Esophagus (tissue), 2 donors: ENCODE results near the gene ACOT2. TPM values are rescaled to one million over a fixed set of nuclear protein-coding genes. Genes with fewer than 3 reads are reported as not detected.

Experiments used
- H3K27ac ChIP-seq, 2 donors: one replicate each; pipeline ENCODE4 v1.5.1; 2013; ENCODE audit warnings: low read depth in 2 of 2, mild to moderate bottlenecking in 2 of 2, inconsistent platforms in 1 of 2, low read length in 1 of 2, moderate library complexity in 1 of 2
- H3K27me3 ChIP-seq, 2 donors: one replicate each; pipeline ENCODE4 v1.6.1; 2013; ENCODE audit warnings: low read length in 2 of 2, control low read depth in 1 of 2, mild to moderate bottlenecking in 1 of 2; ENCODE audit not compliant: insufficient read depth in 2 of 2, control insufficient read depth in 1 of 2
- H3K36me3 ChIP-seq, 2 donors: one replicate each; pipeline ENCODE4 v1.6.1; 2013; ENCODE audit warnings: low read length in 1 of 2; ENCODE audit not compliant: control insufficient read depth in 2 of 2, insufficient read depth in 2 of 2
- H3K4me1 ChIP-seq, 2 donors: one replicate each; pipeline ENCODE4 v1.6.1; 2013; ENCODE audit warnings: low read length in 1 of 2; ENCODE audit not compliant: control insufficient read depth in 2 of 2, insufficient read depth in 2 of 2
- H3K4me3 ChIP-seq, 2 donors: one replicate each; pipeline ENCODE4 v1.5.1; 2013; ENCODE audit warnings: low read length in 2 of 2, mild to moderate bottlenecking in 2 of 2, low read depth in 1 of 2, moderate library complexity in 1 of 2
- H3K9me3 ChIP-seq, 2 donors: one replicate each; pipeline ENCODE4 v1.6.1; 2013; ENCODE audit warnings: mild to moderate bottlenecking in 2 of 2, low read depth in 1 of 2, low read length in 1 of 2, moderate library complexity in 1 of 2; ENCODE audit not compliant: control insufficient read depth in 2 of 2, insufficient read depth in 1 of 2
- WGBS, 2 donors: extraction: QIAGEN DNeasy Blood & Tissue Kit; methylation state at CpG; one replicate each; pipeline ENCODE4 v1.1.7; 2013; 5-methylcytosine and 5-hydroxymethylcytosine counted together
- polyA plus RNA-seq, 2 donors: library from polyadenylated mRNA; stranded (reverse); fragments of 200-250 nt; gene quantifications; one replicate each; pipeline ENCODE4 v1.2.3, GENCODE V29; 2013
- donor health status: healthy with polysubstance abuse.
- donor health status: Bipolar disorder and iron deficiency.

Gene ACOT2
- polyA plus RNA-seq, 2 donors, result 9.7 to 19.1 TPM

DNA sequence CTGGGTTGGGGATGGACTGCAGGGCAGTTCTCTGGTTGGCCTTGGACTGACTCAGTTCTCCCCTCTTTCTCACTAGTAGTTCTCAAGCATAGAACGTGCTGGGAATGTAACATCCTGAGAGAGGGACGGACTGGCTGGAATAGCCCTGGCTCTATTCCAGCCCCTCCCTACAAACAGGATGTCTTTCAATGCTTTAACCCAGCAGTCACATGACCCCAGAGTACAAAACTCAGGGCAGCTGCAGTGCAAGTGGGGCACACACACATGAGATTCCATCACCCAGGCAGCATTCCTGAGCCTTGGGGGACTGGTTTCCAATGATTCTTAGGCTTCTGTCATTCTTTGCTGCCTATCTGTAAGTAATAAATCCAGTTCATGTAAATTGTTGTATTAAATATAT, 41.7 kb downstream of the ACOT2 start:
- H3K9me3 ChIP-seq, result no peaks in the 10 kb centered on the region
- no peaks in the 10 kb centered on the region for H3K36me3 ChIP-seq
- no peak overlapping the region for H3K27ac ChIP-seq
- H3K27me3 ChIP-seq, result no peaks in the 10 kb centered on the region
- WGBS, 2 donors, result 43 to 46% methylated on average over 2 of the region's 2 CpGs
- no peak overlapping the region for H3K4me3 ChIP-seq
- no peaks in the 10 kb centered on the region for H3K4me1 ChIP-seq

DNA sequence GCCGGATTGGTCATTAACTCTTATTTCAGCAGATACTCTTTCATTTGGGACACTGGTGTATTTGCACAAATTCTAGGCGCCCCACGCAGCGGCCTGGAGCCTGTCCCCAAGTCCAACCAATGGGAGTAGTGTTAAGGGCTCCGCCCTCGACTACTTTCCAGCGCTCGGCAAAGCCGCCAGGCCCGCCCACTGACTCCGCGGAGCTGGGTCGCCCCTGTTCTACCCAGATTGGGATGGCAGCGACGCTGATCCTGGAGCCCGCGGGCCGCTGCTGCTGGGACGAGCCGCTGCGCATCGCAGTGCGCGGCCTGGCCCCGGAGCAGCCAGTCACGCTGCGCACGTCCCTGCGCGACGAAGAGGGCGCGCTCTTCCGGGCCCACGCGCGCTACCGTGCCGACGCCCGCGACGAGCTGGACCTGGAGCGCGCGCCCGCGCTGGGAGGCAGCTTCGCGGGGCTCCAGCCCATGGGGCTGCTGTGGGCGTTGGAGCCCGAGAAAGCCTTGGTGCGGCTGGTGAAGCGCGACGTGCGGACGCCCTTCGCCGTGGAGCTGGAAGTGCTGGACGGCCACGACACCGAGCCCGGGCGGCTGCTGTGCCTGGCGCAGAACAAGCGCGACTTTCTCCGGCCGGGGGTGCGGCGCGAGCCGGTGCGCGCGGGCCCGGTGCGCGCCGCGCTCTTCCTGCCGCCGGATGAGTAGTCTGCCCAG, 43.5 kb downstream of the ACOT2 start, which contains the start of gene ACOT6:
Gene ACOT6, plus strand, starts transcription at position 179 of the 707 bp plus-strand sequence. Its CDS starts 55 bp downstream, at position 234.
- Histone ChIP-seq H3K4me1 (no peaks in the 10 kb centered on the region), H3K36me3 (no peaks in the 10 kb centered on the region)
- WGBS, 2 donors, result 0% methylated on average over 83 to 84 of the region's 84 CpGs

DNA sequence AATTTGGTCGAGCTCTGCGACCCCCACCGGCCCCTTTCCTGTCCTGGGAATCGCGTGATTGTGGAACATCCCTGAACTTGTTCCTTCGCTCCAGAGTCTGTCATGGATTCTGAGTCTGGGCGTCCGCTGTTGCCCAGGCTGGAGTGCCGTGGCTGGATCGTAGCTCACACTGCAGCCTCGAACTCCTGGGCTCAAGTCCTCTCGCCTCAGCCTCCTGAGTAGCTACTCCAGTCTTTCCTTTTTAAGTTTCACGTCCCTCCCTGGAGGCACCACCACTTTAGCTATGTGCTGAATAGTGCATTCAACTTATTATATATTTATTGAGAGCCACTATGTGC, 44.0 kb downstream of the ACOT2 start:
- Histone ChIP-seq H3K4me3 (peak overlapping the region; percentile 63 to 66), H3K36me3 (no peaks in the 10 kb centered on the region), H3K27me3 (no peaks in the 10 kb centered on the region), H3K27ac (peak overlapping the region; percentile 88 to 89), H3K4me1 (no peaks in the 10 kb centered on the region), H3K9me3 (no peaks in the 10 kb centered on the region)
- 4 to 8% methylated on average over 13 of the region's 13 CpGs for WGBS, 2 donors

More for the DNA sequence above, 43.5 kb downstream of the ACOT2 start, which contains the start of gene ACOT6:
- Histone ChIP-seq H3K4me3 (peak within 1 kb of the TSS; percentile 63 to 66), H3K27ac (peak within 1 kb of the TSS; percentile 88 to 89), H3K9me3 (no peaks in the 10 kb centered on the region), H3K27me3 (no peaks in the 10 kb centered on the region)

DNA sequence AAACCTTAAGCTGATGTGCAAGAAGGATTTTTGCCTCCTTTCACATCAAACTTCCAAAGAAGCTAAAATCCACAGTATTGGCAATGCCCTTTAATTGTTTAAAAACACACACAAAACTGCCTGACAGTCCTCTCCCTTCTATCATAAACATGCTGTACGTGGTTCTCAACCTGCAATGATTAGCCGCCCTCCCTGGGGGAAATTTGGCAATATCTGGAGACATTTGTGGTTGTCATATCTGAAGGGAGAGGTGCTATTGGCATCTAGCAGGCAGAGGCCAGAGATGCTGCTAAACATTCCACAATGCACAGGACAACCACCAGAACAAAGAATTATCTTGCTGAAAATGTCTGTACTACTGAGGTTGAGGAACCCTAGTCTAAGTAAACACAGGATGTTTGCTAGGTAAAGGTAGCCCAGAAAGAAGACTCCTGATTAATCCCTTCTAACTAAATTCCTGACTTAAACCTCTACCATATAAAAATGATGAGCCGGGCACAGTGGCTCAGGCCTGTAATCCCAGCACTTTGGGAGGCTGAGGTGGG, 44.5 kb downstream of the ACOT2 start:
- H3K4me1 ChIP-seq, result no peaks in the 10 kb centered on the region
- no peaks in the 10 kb centered on the region for H3K36me3 ChIP-seq
- peak overlapping the region in 1 of 2 donors; percentile 88 for H3K27ac ChIP-seq
- no peaks in the 10 kb centered on the region for H3K27me3 ChIP-seq
- no peaks in the 10 kb centered on the region for H3K9me3 ChIP-seq
- H3K4me3 ChIP-seq, result peak overlapping the region in 1 of 2 donors; percentile 63
- 68 to 79% methylated on average over 3 of the region's 3 CpGs for WGBS, 2 donors

DNA sequence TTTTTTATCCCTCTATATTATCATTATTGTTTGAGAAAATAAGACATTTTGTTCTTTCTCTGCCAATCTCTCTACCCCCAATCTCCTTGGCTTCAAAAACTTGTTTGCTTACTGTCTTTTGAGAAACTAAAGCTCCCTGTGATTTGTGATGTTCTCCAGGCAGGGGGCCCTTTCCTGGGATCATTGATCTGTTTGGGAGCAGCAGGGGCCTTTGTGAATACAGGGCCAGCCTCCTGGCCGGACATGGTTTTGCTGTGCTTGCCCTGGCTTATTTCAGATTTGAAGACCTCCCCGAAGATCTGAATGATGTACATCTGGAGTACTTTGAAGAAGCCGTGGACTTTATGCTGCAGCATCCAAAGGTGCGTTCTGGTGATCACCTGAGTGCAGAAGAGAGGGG, 47.8 kb downstream of the ACOT2 start:
- 80 to 85% methylated on average over 4 of the region's 4 CpGs for WGBS, 2 donors
- no peak overlapping the region for H3K27ac ChIP-seq

DNA sequence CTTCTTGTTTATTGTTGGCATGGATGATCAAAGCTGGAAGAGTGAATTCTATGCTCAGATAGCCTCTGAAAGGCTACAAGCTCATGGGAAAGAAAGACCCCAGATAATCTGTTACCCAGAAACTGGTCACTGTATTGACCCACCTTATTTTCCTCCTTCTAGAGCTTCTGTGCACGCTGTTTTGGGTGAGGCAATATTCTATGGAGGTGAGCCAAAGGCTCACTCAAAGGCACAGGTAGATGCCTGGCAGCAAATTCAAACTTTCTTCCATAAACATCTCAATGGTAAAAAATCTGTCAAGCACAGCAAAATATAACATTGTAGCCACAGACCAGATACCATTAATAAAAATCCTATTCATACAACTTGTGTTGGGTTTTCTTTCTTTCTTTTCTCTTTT, 50.5 kb downstream of the ACOT2 start:
- Histone ChIP-seq H3K27ac (no peak overlapping the region), H3K9me3 (no peaks in the 10 kb centered on the region), H3K4me3 (no peak overlapping the region), H3K27me3 (no peaks in the 10 kb centered on the region), H3K36me3 (no peaks in the 10 kb centered on the region), H3K4me1 (no peaks in the 10 kb centered on the region)
- 54 to 70% methylated on average over 1 of the region's 1 CpG for WGBS, 2 donors

More for the DNA sequence above, 47.8 kb downstream of the ACOT2 start:
- Histone ChIP-seq H3K4me1 (no peaks in the 10 kb centered on the region), H3K27me3 (no peaks in the 10 kb centered on the region), H3K9me3 (no peaks in the 10 kb centered on the region), H3K36me3 (no peaks in the 10 kb centered on the region), H3K4me3 (no peak overlapping the region)

DNA sequence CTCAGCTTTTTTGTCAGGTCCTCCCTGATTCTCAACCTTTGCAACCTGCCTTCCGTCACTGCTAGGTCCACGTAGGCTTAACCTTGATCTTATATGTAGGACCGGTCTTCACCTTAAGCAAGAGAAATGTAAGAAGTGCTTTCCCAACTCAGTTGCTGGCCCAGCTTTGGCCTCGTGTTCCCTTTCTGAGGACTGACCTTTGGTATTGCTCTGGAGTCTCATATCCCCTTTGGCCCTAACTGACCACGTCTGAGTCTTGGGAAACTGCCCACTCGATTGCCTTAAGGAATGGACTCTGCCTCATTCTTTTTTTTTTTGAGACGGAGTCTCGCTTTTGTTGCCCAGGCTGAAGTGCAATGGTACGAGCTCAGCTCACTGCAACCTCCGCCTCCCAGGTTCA, 51.3 kb downstream of the ACOT2 start:
- 82 to 90% methylated on average over 10 of the region's 10 CpGs for WGBS, 2 donors
- H3K36me3 ChIP-seq, result no peaks in the 10 kb centered on the region

DNA sequence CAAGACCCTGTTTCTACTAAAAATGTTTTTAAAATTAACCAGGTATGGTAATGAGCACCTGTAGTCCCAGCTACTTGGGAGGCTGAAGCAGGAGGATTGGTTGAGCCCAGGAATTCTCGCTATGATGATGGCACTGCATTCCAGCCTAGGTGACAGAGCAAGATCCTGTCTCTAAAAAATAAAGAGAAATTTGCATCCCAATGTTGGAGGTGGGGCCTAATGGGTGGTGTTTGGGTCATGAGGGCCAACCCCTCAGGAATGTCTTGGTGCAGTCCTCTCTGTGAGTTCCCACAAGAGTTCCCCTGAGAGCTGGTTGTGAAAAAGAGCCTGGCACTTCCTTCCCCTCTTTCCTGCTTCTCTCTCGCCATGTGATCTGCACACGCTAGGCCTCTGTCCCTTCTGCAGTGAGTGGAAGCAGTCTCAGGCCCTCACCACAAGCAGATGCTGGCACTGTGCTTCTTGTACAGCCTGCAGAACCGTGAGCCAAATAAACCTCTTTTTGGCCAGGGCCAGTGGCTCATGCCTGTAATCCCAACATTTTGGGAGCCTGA, 54.6 kb downstream of the ACOT2 start:
- no peaks in the 10 kb centered on the region for H3K27me3 ChIP-seq
- 92 to 93% methylated on average over 4 of the region's 4 CpGs for WGBS, 2 donors
- no peaks in the 10 kb centered on the region for H3K9me3 ChIP-seq
- no peak overlapping the region for H3K27ac ChIP-seq
- no peaks in the 10 kb centered on the region for H3K4me1 ChIP-seq
- H3K36me3 ChIP-seq, result no peaks in the 10 kb centered on the region
- H3K4me3 ChIP-seq, result no peak overlapping the region

More for the DNA sequence above, 51.3 kb downstream of the ACOT2 start:
- no peak overlapping the region for H3K27ac ChIP-seq
- no peaks in the 10 kb centered on the region for H3K4me1 ChIP-seq
- no peaks in the 10 kb centered on the region for H3K27me3 ChIP-seq
- no peak overlapping the region for H3K4me3 ChIP-seq
- H3K9me3 ChIP-seq, result no peaks in the 10 kb centered on the region
